ENCODE measurements around the gene NRP1. TPM values are rescaled to one million over a fixed set of nuclear protein-coding genes. Genes with fewer than 3 reads are reported as not detected.

The NRP1 gene
- total RNA-seq, 2 experiments from 2014 or later, result 1.9 to 2.0 TPM

GRCh38 chr10:33196710-33197491 lies 137.6 kb downstream of the NRP1 start:
- POLR2A ChIA-PET, result no interaction called here
- CTCF ChIA-PET, result no interaction called here

DNA sequence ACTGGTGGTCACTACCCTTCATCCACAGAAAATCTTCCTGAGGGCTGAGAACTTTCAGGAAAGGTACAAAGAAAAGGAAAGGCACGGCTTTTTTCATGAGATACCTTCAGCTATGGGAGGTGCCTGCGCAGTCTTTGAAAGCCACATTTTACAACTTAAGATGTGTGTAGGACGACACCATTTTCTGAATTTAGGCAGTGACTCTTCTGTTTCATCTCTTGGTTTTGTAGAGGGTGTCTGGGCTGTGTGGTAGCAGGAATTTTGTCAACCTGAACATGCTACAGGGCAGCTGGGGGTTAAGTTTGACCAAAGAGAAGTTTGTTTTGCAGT lies 138.1 kb downstream of the NRP1 start:
- CTCF ChIA-PET, result no interaction called here
- POLR2A ChIA-PET, result no interaction called here

GRCh38 chr10:33195608-33196376 lies 138.7 kb downstream of the NRP1 start:
- CTCF ChIA-PET, result interaction anchor here (0.6 kb wide), 1 partner anchor 25 kb away, joined by 3 read pairs; no protein-coding TSS in a partner anchor
- POLR2A ChIA-PET, result no interaction called here

DNA sequence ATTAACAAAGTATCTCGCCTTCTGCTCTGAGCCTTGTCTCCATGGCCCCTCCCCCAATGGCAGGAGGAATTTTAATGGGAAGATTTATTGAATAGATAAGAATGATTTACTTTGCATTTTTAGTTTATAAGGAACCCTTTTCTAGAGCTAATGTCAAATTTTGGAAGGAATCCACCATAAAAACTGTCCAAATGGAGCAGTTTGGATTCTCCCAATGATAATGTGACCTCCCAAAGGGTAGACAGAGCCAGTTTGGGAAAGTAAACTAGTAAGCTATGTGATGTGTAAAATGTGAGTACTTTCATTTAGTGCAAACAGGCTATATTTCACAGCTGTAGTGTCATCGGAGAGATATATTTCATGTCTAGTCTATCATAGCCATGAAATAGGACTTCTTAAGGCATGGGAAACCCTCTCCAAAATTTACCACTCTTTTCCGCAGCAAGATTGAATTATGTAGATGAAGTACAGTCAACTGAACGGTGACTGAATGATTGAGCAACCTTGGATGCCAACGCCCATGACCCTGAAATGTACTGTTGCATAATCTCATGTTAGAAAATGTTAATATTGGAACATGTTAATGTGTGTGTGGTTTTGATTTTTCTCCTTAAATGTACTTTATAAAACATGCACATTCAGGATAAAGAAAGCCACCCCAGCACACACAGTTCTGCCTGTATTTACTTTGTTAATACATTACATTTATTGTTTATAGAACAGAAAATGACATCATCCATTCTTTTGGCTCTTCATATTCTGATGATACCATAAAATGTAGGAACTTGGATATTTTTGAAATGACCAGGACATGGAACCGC lies 140.6 kb downstream of the NRP1 start:
- CTCF ChIA-PET, result interaction anchor here (0.8 to 1.6 kb wide), 6 partner anchors 9 to 1445 kb away, joined by 3 to 6 read pairs (median 4); partner anchors contain the start of gene NRP1
- POLR2A ChIA-PET, result no interaction called here

DNA sequence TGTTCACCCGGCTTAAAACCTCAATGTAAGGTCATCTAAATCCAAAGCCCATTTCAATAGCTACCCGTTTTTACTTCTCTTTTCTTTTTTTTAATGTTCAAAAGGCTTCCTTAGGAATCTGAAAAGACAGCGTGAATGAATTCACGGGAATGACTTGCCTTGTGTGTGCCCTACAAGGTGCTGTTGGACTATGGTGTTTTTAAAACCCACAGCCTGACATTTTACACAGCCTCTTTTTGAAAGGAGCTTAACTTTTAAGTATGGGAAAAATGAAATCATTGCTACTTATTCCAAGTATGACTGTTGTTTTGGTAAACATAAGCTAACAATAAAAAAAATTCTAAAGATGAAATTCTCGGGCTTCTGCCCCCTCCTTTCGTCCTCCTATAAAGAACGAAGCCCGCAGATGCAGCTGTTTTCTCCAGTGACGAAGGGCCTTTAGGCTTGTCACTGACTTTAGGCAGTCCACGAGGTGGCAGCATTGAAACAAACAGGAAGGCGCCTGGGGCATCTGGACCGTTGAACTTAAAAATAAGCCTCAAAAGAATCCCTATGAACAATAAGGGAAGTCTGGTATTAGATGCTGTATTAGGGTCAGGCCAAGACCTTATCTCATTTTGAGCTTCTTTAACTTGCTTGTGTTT lies 141.3 kb downstream of the NRP1 start:
- ChIA-PET CTCF (interaction anchor here (0.6 to 1.6 kb wide), 7 partner anchors 9 to 1446 kb away, joined by 3 to 6 read pairs (median 4); partner anchors contain the start of gene NRP1), POLR2A (no interaction called here)

DNA sequence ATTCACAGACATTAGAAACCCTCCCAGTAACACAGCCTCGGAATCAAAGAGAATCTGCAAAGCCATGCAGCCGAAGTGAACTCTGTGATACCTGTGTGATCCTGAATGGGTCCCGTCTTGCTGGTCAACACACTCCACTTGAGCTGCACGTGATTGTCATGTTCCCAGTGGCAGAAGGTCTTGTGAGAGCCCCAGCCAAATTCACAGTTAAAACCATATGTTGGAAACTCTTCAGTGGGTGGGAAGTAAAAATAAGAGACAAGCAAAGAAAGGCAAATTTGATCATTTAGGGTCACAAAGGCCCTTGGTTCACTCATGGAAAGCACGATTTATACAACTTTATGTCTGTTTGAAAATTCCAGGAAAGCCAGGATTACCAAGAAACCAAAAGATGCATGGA lies 142.3 kb downstream of the NRP1 start:
- CTCF ChIA-PET, result no interaction called here
- POLR2A ChIA-PET, result no interaction called here

DNA sequence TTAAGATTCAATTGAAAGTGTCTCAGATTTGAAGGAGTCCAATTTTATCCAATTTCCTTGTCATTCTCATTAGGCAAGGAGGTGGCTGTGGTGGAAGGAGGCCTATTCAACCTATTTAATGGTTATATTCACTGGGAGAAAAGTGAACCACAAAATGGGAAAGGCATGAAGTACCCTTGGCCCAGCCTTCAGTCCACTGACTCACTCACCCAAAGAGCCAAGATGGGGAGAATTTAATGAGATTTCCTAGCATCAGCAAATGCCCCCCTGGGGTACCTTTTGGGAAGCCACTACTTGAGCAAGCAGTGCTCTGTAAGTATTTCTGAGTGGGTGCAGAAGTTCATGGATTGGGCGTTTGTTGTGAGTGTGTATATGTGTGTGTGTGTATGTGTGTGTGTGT lies 144.1 kb downstream of the NRP1 start:
- POLR2A ChIA-PET, result no interaction called here
- CTCF ChIA-PET, result no interaction called here

DNA sequence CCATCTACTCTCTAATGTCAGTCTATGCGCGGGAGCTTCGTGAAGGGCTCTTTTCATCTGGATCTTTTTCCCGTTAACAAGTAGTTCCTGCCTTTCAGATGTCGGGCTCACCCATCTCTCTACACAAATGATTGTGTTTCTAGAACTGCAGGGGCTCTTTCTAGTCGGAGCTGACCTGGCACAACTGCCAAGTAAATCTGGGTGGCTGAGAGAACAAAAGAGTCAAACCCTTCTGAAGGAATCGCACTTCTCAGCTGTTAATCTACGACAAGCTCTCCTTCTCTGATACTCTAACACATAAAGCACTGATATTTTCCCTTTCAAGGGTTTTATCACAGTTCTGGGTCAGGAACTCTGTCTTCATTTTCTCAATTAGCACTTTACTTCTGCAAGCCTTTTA lies 144.7 kb downstream of the NRP1 start:
- ChIA-PET POLR2A (no interaction called here), CTCF (no interaction called here)

GRCh38 chr10:33189363-33189762 lies 145.1 kb downstream of the NRP1 start:
- POLR2A ChIA-PET, result no interaction called here
- CTCF ChIA-PET, result no interaction called here

DNA sequence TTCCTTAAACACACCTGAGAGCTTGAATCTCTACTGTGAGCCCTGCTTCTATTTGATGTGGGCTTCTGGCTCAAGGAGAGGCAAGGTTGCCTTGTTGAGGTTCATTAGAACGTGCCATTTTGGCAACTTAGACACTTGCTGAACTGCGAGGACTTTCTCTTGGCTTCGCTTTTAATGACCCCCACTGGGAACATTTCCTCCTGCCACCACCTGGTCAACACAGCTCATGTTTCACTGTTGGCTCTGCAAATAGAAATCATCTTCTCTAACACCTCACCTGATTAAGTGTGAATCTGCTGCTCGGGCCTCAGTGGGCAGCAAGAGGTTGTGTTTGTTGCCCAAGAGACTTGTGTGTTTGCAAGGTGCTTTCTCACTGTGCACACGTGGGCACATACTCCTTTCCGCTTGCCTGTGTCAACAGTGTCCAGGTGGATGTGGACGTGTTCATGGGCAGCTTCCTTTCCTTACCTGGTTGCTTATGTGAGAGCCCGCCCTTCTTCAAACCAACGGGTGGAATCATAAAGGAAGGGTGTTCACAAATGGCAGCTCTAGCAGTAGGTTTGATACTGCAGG lies 147.0 kb downstream of the NRP1 start:
- POLR2A ChIA-PET, result no interaction called here
- CTCF ChIA-PET, result interaction anchor here (0.6 kb wide), 1 partner anchor 73 kb away, joined by 3 read pairs; no protein-coding TSS in a partner anchor

DNA sequence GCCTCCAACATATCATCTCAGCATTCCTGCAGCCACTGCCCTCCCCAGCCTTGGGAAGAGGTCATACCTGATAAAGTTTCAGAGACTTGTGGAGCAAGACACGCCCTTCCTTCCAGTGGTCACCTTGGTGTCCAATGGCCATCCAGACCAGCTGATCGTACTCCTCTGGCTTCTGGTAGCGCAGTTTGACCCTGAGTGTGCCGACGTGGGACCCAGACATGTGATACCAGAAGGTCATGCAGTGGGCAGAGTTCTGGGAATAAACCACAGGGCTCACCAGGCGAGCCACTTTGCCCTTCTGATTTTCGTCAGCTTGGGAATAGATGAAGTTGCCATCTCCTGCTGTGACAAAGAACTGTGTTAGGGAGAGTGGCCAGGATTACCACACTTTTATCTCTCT lies 148.3 kb downstream of the NRP1 start:
- ChIA-PET POLR2A (no interaction called here), CTCF (no interaction called here)

DNA sequence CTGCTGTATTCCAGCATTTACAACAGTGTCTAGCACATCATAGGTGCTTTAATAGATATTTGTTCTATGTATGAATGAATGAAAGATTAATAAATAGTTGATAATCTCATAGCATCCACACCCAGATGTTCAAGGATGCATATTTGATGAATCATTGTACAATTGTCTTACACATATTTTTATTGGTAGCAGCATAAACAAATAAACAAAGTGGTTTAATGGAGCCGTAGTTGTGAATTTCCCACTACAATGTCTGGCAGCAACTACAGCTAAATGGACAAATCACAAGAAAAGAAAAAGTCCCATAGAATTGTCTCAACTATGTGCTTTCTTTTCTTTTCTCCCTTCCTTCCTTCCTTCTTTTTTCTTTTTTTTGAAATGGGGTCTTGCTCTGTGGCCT lies 150.8 kb downstream of the NRP1 start:
- POLR2A ChIA-PET, result no interaction called here
- CTCF ChIA-PET, result no interaction called here

- ChIA-PET POLR2A (no interaction called here), CTCF (interaction anchor here (0.6 kb wide), 1 partner anchor 10 kb away, joined by 5 read pairs; no protein-coding TSS in a partner anchor)
These were observed 153.5 kb downstream of the NRP1 start for GRCh38 chr10:33180921-33181320.

DNA sequence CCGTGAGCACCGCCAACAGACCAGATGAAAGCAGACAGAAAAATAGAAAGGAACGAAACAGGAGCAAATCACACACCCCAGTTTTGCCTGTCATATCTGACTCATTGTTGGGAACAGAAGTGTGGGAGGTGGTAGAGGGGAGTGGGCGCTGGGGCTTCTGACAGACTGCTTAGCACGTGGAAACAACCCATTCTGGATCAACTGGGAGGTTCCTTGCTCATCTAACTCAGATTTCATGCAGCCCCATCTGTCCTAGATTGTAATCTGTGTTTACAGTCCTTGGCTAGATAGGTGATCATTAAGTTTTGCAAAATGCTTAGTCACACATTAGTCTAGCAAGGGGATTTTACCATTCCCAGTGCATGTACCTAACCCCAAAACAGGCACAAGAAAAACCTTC lies 154.1 kb downstream of the NRP1 start:
- ChIA-PET CTCF (no interaction called here), POLR2A (no interaction called here)

DNA sequence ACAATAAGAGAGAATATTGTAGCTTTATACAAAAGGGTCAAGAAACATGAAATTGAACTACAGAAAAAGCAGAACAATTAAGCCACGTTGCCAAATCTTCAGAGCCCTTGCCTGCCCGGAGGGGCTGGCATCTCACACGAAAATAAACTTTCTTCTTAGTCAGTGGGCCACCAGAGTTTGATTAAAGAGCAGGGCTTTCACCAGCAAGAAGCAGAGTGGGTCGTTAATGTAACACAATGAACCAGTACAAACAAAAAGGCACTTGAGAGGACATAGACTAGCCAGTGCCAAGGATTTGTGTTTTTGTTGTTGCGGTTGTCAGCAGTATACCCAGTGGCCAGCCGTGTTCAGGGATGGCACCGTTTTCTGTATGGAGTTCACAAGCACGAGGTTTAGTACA lies 155.4 kb downstream of the NRP1 start:
- POLR2A ChIA-PET, result no interaction called here
- CTCF ChIA-PET, result interaction anchor here (2.4 kb wide), 1 partner anchor 14 kb away, joined by 6 read pairs; no protein-coding TSS in a partner anchor

- POLR2A ChIA-PET, result no interaction called here
- CTCF ChIA-PET, result interaction anchor here (2.4 kb wide), 1 partner anchor 15 kb away, joined by 6 read pairs; no protein-coding TSS in a partner anchor
These were observed 156.3 kb downstream of the NRP1 start for GRCh38 chr10:33178026-33178755.

DNA sequence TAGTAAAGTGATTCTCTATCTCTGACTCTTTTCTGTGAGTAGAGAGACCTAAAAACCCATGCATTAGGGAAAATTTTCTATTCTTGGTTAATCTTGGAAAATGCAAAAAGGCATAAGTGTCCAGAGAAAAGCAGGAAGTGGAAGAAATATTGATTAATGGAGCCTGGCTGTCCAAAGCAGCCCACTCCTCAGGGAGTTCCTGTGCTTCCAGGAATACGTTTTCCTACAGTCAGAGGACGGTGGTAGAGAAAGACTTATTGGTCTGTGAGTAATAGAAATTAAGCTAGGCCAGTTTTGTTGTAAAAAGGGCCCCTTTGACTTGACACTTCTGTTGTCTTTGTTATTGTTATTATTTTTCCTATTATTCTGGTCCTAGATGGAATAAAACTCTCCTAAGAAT lies 157.8 kb downstream of the NRP1 start:
- ChIA-PET POLR2A (no interaction called here), CTCF (no interaction called here)

DNA sequence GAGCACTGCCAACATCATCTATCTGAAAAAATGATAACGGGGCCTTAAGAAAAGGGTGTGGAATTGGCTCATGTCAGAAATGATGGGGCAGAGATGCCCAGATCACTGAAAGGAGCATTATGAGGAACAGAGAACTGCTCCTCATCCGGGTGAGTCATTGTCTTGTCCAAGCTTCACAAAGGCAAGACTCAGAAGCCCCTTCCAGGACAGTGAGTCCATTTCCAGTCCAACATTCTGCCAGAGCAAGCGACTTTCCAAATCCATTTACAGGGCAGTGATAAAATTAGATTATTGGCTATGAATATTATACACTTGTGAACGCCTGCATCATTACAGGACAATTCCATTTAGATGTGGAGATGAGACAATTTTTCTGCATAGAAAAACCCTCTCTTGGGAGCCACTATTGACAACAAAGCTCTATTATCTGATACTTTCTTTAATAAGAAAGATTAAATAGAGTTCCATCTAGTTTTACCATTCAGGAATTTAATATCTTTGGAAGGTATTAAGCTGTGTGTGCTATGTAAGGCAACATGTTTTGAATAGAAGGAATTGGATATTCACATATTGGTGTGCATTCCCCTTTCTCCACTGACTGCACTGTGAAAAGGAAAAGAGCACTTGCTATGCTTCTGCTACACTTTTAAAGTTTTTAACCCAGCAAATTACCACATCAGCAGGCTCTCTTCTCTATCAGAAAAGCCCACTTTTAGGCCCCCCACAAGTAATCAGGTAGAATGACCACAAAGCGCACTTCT lies 159.6 kb downstream of the NRP1 start:
- POLR2A ChIA-PET, result no interaction called here
- CTCF ChIA-PET, result no interaction called here
